GM21619 (cell line): ENCODE measurements around the gene ACTL7A.
A peak's percentile ranks its signal among the peaks of the same experiment; 100 is the strongest.
"Not testable (repeated sequence)": the region's sequence is repeated elsewhere in the genome, so short reads cannot be mapped to it uniquely, and the experiment has no call there.

Experiments used
- ATAC-seq: cut with Tn5 transposase; IDR thresholded peaks from one replicate; pipeline ENCODE4 v1.9.1; 2021; ENCODE audit not compliant: unreplicated experiment

The ACTL7A gene

DNA sequence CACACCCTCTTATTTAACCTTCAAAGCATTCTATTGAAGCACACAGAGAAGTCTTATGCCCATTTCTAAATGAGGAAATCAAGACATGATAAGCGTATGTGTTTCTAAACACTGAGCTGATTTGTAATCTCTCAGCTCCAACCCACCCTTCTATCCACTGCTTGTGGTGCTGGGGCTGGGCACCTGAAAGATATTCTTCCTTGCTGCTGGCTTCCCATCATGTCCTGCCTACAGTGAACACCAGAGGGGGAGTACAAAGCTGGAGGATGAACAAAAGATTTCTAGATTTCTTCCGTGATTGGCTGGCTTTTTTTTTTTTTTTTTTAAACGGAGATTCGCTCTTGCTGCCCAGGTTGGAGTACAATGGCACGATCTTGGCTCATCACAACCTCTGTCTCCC is 14.4 kb downstream of the ACTL7A start:
- ATAC-seq, result no peak

DNA sequence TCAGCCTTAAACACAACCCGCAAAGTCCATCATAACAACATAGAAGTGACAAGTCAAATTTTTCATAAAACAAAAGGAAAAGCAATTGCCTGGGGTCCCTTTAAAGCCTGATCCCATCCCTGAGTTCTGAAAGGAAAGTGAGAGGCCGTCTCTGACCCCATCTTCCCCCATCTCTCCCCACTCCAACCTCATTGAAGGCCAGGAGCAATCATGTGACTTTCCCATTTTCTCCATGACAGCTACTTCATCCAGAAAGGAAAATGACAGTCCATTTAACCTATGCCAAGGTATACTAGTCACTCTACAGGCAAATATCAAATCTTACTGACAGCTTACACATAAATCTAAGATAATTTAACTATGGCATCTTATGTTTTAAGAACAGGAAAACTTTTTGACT is 15.5 kb downstream of the ACTL7A start:
- ATAC-seq, result no peak

GRCh38 chr9:108880738-108881316 is 18.8 kb downstream of the ACTL7A start:
- ATAC-seq, result no peak

- ATAC-seq, result no peak
Observed at GRCh38 chr9:108882052-108882888, 20.2 kb downstream of the ACTL7A start.

GRCh38 chr9:108883085-108883484 is 21.0 kb downstream of the ACTL7A start:
- no peak for ATAC-seq

GRCh38 chr9:108884701-108885100 is 22.6 kb downstream of the ACTL7A start:
- ATAC-seq, result no peak

DNA sequence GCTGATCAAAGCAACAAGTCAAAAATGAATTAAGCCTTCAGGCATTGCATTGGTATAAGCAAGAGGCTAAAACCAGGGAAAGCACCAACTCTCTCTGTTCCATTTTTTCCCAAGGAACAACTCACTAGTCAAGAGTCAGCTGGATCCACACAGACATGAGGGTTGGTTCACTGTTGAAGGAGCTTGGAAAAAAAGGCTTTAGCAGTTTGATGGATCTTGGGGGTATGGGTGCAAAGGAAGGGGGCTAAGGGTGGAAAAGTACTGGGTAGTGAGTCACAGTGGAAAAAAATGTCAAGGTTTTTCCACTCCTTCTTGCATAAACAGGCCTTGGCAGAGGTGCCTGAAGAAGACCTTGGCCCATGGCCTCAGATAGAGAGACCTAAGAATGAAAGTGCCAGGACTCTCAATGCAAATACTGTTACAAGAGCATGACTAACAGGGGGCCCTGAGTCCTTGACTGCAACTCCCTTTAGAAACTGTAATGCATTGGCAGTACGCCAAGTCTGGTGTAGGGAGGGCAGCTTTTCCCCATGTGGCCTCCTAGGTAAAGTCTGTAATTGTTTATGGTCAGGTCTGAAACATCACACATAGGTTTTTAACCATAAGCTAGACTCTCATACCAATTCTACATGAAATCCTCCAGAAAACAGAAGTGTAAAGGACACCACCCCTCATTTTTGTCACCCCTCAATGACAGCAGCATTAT is 23.7 kb downstream of the ACTL7A start:
- ATAC-seq, result peak; percentile 99

DNA sequence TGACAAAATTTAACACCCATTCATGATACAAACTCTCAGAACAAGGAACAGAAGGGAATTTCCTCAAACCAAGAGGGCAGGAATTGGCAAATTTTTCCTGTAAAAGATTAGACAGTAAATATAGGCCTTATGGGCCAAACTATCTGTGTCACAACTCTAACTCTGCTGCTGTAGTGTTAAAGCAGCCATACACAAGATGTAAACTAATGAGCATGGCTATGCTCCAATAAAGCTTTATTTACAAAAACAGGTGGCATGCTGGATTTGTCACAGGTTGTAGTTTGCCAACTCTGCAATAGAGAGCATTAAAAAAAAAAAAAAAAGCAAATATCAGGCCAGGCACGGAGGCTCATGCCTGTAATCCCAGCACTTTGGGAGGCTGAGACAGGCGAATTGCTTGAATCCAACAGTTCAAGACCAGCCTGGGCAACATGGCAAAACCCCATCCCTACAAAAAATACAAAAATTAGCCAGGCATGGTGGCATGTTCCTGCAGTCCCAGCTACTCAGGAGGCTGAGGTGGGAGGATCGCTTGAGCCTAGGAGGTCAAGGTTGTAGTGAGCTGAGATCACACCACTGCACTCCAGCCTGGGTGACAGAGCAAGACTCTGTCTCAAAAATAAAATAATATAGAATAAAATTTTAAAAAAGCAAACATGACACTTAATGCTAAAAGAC is 24.7 kb downstream of the ACTL7A start:
- ATAC-seq, result not testable (repeated sequence)

- ATAC-seq, result no peak
Observed at GRCh38 chr9:108889649-108890067, 27.6 kb downstream of the ACTL7A start.

DNA sequence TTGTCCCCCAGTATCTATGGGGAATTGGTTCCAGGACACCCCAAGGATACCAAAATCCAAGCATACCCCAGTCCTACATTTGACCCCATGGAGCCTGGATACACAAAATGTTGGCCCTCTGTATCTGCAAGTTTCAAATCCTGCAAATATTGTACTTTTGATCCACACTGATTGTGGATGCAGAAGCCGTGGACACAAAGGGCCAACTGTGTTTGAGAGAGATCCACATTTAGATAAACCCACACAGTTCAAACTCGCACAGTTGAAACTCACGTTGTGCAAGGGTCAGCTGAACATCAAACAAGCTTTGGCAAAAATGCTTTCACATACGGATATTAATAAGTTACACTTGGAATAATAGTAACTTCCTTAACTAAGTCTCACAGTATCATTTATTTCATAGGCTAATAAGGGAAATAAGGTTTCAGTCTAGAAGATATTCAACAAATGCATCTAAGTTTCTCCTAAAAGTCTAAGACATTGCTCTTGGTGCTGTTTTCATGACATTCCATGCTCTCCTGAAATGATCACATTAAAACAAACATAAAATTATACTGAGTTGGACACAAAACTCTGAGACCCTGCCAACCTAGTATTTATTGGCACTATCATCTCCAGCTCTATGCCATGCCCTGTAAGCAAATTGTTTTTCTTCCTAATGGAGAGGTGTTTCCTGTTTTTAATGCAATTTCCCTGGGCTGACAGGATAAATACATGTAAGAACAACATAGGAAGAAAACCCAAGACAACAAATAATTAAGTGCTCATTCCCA is 32.3 kb downstream of the ACTL7A start:
- no peak for ATAC-seq

DNA sequence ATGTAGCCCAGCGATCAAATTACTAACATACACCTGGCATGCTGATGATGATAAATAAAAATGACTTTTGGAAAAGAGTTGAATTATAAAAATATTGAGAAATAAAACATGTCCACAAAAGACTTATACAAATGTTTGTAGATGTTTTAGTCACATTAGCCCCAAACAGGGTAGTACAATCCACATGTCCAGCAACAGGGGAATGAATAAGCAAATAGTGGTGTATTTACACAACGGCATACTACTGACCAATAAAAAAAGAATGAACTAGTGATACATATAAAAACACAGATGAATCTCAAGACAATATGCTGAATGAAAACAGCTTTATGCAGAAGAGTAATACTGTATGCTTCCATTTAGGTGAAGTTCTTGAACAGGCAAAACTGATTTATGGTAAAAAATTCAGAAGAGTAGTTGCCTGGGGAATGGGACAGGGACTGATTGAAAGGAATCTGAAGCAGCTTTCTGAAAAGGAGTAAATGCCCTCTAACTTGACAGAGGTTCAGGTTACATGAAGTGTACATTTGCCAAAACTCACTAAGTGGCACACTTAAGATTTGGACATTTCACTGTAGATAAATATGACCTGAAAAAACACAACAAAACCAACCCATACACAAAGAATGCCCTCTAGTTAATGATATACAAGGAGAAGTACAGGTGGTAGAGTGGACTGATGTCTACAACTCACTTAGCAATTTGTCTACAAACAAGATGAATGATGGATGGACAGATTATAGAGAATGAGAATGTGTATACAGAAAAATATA is 35.4 kb downstream of the ACTL7A start:
- ATAC-seq, result no peak

GRCh38 chr9:108899023-108899695 is 37.1 kb downstream of the ACTL7A start:
- not testable (repeated sequence) for ATAC-seq

- no peak for ATAC-seq
Observed at GRCh38 chr9:108900176-108900575, 38.1 kb downstream of the ACTL7A start.

DNA sequence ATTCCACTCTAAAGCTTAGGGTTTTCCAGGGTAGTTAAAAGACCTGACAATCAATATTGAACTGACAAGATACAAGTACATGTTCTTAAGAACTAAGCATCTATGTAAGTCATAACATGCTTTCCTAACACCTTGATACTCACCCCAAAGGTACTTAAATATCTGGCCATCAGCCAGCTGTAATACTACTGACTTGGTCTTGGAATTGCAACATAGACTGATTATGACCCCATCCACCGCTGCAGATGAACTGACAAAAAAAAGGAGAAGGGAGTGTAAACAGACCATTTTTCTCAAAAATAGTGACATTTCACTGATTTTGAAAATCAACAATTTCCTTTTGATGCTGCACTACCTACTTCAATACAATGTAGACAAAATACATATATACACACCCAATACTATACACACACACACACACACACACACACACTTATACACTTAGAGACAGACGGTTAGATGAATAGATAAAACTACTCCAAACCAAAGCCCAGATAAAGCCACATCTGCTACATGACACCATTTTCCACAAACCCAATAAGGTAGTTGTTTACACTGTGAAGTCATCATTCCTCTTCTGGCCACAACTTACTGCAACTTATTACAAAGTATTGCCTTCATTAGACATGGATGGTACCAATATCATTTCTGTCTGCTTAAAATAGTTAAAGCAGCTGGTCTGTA is 41.5 kb downstream of the ACTL7A start:
- no peak for ATAC-seq

DNA sequence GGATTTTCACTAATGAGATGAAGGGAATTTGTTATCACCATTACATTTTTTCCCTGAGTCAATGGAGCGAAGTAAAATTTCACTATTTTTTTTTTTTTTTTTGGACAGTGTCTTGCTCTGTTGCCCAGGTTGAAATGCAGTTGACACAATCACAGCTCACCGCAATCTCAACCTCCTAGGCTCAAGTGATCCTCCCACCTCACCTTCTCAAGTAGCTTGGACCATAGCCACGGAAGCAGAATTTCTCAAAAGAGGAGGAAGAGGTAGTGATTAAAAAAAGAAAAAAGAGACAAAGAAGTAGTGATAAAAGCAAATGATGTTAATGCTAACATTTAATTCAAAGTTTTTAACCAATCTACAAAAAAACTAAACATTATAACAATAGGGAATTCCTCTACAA is 42.1 kb downstream of the ACTL7A start:
- ATAC-seq, result no peak

GRCh38 chr9:108905494-108905893 is 43.4 kb downstream of the ACTL7A start:
- no peak for ATAC-seq

DNA sequence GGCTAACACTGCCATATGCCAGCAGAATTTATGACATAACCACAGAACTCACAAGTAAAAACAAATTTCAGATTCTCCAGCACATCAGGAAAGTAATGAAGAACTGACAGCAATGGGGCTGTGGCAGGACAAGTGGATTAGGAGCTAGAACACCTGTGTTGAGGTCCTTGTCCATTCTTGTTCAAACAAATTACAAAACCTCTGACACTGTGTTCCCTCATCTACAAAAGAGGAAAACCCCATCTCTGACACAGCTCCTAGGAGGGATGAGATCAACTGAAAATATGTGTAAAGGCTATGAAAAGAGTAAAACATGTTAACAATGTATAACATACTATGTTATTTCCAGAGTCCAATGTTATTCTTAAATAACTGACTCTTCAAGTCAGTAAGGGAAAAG is 48.3 kb downstream of the ACTL7A start:
- ATAC-seq, result no peak

DNA sequence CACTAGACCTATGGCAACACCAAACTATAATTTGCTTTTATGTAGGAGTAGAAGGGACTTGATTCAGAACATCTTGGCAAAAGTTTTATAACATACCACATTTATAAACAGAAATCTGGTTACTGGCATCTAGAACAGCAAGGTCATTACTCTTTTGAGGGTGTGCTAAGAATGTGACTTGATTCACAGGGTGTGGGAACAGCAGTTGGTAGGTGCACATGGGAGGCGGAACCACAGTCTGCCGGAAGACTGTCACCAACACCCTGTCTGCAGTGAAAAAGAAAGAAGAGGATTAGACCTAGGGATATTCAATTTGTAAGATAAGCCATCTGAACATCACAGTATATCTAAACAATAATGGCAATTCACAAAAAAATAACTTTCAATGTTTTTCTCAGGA is 48.8 kb downstream of the ACTL7A start:
- no peak for ATAC-seq

GRCh38 chr9:108911820-108912219 is 49.8 kb downstream of the ACTL7A start:
- ATAC-seq, result no peak
